RWPE1 (cell line): ENCODE results near the gene CAVIN1.
"Not testable (repeated sequence)": the region's sequence is repeated elsewhere in the genome, so short reads cannot be mapped to it uniquely, and the experiment has no call there.

Source experiments
- CTCF ChIA-PET: fragments of 350-600 bp; sonication (Branson Sonifier 250); formaldehyde crosslinking; extraction: SDS; loops from one replicate; lab custom pipeline; 2021; lab: Yijun Ruan, JAX
- POLR2A ChIA-PET: fragments of 400-600 bp; formaldehyde crosslinking; extraction: SDS; loops from one replicate; lab custom pipeline; 2020; ENCODE audit warnings: antibody characterized with exemption; ENCODE audit not compliant: low non-redundant PET; lab: Yijun Ruan, JAX
- DNase-seq: peaks from one replicate; pipeline ENCODE4 v3.0.0; 2012; ENCODE audit warnings: low spot score
- H3K27ac ChIP-seq: fragments of 450-650 bp; 2 replicates; pipeline ENCODE4 v1.5.1; 2017
- TF ChIP-seq, protein P1 (sequence below): fragments of 450-650 bp; conservative IDR thresholded peaks from 2 replicates; pipeline ENCODE4 v1.5.1; 2017; ENCODE audit warnings: low read depth, mild to moderate bottlenecking

The CAVIN1 gene

DNA sequence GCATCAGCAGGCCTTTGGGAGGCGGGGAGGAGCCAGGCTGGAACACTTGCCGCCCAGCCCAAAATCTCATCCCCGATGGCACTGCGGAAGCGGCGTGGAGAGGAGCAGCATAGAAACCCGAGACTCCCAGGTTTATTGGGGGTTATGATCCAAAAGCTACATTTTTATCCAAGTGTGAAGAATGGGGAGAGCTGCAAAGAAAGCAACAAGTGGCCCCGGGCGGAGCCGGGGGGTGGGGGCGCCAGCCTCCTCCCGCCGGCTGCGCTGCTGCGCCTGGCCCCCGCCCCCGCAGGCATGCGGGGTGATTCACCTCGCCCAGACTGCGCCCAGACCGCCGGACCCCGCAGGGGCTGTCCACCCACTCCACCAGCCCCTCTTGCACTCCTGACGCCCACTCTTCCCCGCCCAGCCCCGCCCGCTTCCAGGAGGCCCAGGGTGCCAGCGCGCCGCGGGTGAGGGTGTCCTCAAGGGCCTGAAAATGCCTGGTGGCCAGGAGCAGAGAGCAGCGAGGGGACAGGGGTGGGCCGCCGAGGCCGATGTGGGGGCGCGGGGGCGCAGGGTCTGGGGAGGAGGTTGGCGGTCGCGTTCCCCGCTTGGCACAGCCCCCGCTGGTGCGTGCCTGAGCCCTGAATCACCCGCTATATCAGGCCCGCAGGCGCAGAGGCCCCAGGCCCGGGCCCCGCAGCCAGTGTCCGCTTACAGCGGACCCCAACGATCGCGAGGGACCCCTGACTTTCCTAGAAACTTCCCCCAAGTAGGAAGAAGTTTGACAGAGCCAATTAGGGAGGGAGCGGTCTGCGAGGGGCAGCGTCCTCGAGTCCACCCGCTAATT, 1.3 kb downstream of the CAVIN1 start:
- TF ChIP-seq, protein P1, sequence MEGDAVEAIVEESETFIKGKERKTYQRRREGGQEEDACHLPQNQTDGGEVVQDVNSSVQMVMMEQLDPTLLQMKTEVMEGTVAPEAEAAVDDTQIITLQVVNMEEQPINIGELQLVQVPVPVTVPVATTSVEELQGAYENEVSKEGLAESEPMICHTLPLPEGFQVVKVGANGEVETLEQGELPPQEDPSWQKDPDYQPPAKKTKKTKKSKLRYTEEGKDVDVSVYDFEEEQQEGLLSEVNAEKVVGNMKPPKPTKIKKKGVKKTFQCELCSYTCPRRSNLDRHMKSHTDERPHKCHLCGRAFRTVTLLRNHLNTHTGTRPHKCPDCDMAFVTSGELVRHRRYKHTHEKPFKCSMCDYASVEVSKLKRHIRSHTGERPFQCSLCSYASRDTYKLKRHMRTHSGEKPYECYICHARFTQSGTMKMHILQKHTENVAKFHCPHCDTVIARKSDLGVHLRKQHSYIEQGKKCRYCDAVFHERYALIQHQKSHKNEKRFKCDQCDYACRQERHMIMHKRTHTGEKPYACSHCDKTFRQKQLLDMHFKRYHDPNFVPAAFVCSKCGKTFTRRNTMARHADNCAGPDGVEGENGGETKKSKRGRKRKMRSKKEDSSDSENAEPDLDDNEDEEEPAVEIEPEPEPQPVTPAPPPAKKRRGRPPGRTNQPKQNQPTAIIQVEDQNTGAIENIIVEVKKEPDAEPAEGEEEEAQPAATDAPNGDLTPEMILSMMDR: no peak
- H3K27ac ChIP-seq: peak overlapping the region; percentile 98
- POLR2A ChIA-PET: interaction anchor here (0.6 to 1.7 kb wide), 4 partner anchors 12 to 79 kb away, joined by 3 to 11 read pairs (median 6); partner anchors contain the start of gene STAT3
- DNase-seq: peak; percentile 75
- CTCF ChIA-PET: interaction anchor here (1.2 to 1.5 kb wide), 3 partner anchors 16 to 105 kb away, joined by 4 to 9 read pairs (median 6); no protein-coding TSS in a partner anchor

DNA sequence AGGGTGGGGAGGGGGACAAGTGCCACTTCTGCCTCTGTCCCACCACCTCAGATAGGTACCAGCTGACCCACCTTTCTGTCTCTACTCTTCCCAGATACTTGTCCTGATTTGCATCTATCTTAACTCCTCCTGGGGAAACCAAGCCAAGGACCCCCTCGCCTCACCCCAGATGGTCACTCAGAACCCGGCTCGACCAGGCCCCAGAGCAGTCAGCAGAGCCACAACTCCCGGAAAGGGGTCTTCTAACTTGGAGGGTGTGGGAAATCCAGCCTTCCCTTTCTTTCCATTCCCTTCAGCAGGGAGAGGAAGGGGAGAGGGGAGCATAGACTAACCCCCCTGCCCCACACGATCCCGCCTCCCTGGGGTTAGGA, 1.9 kb downstream of the CAVIN1 start:
- POLR2A ChIA-PET: interaction anchor here (0.6 kb wide), 1 partner anchor 79 kb away, joined by 5 read pairs; no protein-coding TSS in a partner anchor
- TF ChIP-seq, protein P1: no peak
- H3K27ac ChIP-seq: peak overlapping the region; percentile 98
- no peak for DNase-seq
- CTCF ChIA-PET: interaction anchor here (1.2 kb wide), 1 partner anchor 99 kb away, joined by 4 read pairs; no protein-coding TSS in a partner anchor

DNA sequence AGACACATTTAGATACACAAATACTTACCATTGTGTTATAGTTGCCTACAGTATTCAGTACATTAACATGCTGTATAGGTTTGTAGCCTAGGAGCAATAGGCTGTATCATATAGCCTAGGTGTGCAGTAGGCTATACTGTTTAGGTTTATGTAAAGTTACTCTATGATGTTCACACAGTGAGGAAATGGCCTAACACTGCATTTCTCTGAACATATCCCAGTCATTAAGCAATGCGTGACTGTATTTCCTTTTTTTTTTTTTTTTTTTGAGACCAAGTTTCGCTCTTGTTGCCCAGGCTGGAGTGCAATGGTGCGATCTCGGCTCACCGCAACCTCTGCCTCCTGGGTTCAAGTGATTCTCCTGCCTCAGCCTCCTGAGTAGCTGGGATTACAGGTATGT, 5.1 kb downstream of the CAVIN1 start:
- DNase-seq, CTCF ChIA-PET, POLR2A ChIA-PET: not testable (repeated sequence)
- peak overlapping the region; percentile 39 for H3K27ac ChIP-seq

DNA sequence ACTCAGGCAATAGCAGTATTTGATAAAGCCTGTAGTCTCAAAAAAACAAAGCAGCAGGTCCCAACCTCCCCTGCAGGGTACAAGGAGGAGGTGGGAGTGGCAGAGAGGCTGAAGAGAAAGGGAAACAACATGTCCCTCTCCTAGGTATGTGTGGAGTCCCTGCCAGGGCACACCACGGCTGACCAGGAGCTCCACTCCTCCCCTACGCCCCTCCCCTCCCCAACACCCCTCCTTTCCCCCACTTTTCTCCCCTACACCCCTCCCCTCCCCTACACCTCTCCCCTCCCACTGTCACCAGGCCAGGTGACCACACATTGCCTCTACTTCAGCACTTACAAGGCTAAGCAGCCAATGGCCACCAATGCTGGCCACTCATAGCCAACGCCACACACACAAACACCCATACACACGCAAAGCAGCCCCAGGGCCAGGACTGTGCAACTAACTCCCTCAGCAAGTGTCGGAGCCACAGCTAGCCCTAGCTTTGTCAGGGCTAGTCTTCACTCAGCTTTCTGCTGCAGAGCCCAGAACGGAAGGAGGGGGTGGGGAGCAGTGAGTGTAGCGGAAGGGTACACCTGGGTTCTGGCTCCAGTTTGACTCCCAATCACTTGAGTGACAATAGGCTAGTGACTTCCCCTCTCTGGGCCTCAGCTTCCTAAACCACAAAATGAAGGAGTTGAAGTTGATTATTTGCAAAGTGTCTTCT, 8.2 kb downstream of the CAVIN1 start:
- TF ChIP-seq, protein P1: no peak
- POLR2A ChIA-PET: no interaction called here

DNA sequence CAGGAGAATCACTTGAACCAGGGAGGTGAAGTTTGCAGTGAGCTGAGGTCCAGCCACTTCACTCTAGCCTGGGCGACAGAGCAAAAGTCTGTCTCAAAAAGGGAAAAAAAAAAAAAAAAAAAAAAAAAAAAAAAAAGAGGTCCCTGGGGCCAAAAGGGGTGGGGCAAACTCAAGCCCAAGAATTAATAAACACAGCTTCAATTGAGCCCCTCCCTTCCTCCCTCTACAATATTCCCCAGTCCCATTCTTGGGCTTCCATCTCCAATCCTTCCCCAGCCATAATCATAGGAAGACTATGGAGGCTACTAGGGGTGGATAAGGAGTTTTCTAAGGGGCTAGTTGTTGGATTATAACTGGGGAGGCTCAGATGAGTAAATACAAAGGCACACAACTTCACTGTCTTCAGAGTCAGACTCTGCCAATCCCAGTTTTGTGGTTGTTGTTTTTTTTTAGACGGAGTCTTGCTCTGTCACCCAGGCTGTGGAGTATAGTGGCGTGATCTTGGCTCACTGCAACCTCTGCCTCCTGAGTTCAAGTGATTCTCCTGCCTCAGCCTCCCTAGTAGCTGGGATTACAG, 9.5 kb downstream of the CAVIN1 start:
- peak overlapping the region; percentile 96 for H3K27ac ChIP-seq
- POLR2A ChIA-PET: interaction anchor here (1.1 kb wide), 1 partner anchor 10 kb away, joined by 4 read pairs; the partner anchor contains the start of gene CAVIN1
- CTCF ChIA-PET: interaction anchor here (0.6 kb wide), 1 partner anchor 65 kb away, joined by 3 read pairs; no protein-coding TSS in a partner anchor
- TF ChIP-seq, protein P1: no peak
- DNase-seq: no peak

More for the DNA sequence above, 8.2 kb downstream of the CAVIN1 start:
- H3K27ac ChIP-seq: peak overlapping the region; percentile 96
- CTCF ChIA-PET: no interaction called here
- no peak for DNase-seq

DNA sequence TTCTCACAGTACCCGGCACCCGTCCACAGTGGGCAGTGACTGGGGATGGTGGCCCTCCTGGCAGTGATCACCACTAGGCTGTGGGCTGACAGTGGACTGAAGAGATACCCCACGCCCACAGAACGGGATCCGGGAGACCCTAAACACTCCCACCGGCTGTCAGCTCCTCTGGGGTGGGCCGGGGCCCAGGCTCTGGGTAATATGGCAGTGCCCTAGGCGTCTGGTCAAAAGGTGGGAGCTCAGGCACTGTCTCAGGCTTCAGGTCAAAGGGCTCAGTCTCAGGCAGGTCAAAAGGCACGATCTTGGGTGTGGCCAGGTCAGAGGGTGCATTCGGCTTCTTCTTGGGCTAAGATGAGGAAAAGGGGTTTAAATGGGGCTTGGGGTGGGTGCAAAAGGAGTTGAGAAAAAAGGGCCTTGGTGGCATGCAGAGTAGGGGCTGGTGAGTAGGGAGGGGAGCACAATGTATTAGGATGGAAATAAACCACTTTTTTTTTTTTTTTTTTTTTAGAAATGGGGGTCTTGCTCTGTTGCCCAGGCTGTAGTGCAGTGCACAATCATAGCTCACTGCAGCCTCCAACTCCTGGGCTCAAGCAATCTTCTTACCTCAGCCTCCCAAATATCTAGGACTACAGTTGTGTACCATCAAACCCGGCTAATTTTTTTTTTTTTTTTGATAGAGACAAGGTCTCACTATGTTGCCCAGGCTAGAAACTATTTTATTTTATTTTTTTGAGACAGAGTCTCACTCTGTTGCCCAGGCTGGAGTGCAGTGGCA, 11.0 kb downstream of the CAVIN1 start:
- POLR2A ChIA-PET: interaction anchor here (1.1 kb wide), 1 partner anchor 11 kb away, joined by 4 read pairs; the partner anchor contains the start of gene CAVIN1
- TF ChIP-seq, protein P1: no peak
- CTCF ChIA-PET: no interaction called here
- H3K27ac ChIP-seq: peak overlapping the region; percentile 96
- no peak for DNase-seq
